HEK293 (cell line): Measurements from ENCODE around the gene UBE2D2.

ENCODE experiments used
- CTCF ChIA-PET: fragments of 350-600 bp; formaldehyde crosslinking; extraction: SDS; loops from one replicate; lab custom pipeline; 2021; ENCODE audit warnings: antibody characterized with exemption; lab: Yijun Ruan, JAX
- POLR2A ChIA-PET: fragments of 300-600 bp; formaldehyde crosslinking; extraction: SDS; loops from one replicate; lab custom pipeline; 2020; ENCODE audit warnings: antibody characterized with exemption, inconsistent platforms; lab: Yijun Ruan, JAX
- H3K27ac ChIP-seq: fragments of 200-500 bp; sonication (Bioruptor generic); 2 replicates; pipeline ENCODE4 v1.5.1; 2014; ENCODE audit warnings: low read depth, low read length, control low read depth, inconsistent platforms; ENCODE audit errors: extremely low read depth
- H3K36me3 ChIP-seq, 2 experiments: fragments of 200-500 bp in 1 of 2; sonication (Bioruptor generic) in 1 of 2; 1 replicate in 1 of 2; 2 replicates in 1 of 2; pipeline ENCODE4 v1.5.1; 2014 to 2017; ENCODE audit warnings: inconsistent platforms in 2 of 2, low read length in 2 of 2; ENCODE audit not compliant: control insufficient read depth in 2 of 2, insufficient read depth in 1 of 2
- H3K4me1 ChIP-seq: fragments of 200-500 bp; sonication (Bioruptor generic); 2 replicates; pipeline ENCODE4 v1.5.1; 2014; ENCODE audit warnings: mild to moderate bottlenecking, low read length, inconsistent platforms; ENCODE audit not compliant: control insufficient read depth, insufficient read depth
- H3K4me3 ChIP-seq: 2 replicates; pipeline ENCODE4 v1.5.1; 2011; ENCODE audit warnings: low read depth, mild to moderate bottlenecking, control low read depth, low read length, moderate library complexity
- H3K9me3 ChIP-seq: fragments of 200-500 bp; sonication (Bioruptor generic); 2 replicates; pipeline ENCODE4 v1.5.1; 2014; ENCODE audit warnings: low read depth, low read length, inconsistent platforms; ENCODE audit not compliant: control insufficient read depth, insufficient read depth
- FEZF1 ChIP-seq: fragments of 450-650 bp; formaldehyde crosslinking; IDR thresholded peaks from 2 replicates; pipeline ENCODE4 v1.5.1; 2016; ENCODE audit warnings: missing biosample characterization, missing genetic modification characterization
- HOXD13 ChIP-seq: sonication (generic); formaldehyde crosslinking; IDR thresholded peaks from 2 replicates; pipeline ENCODE4 v1.8.0; 2022; ENCODE audit warnings: missing genetic modification reagents, borderline replicate concordance
- OSR2 ChIP-seq: fragments of 450-650 bp; formaldehyde crosslinking; IDR thresholded peaks from 2 replicates; pipeline ENCODE4 v1.5.1; 2016; ENCODE audit warnings: missing biosample characterization, missing genetic modification characterization
- PRDM6 ChIP-seq: fragments of 450-650 bp; formaldehyde crosslinking; IDR thresholded peaks from 2 replicates; pipeline ENCODE4 v1.5.1; 2017; ENCODE audit warnings: missing biosample characterization, missing genetic modification characterization
- SCRT2 ChIP-seq: fragments of 450-650 bp; formaldehyde crosslinking; IDR thresholded peaks from 2 replicates; pipeline ENCODE4 v1.5.1; 2016; ENCODE audit warnings: missing biosample characterization, missing genetic modification characterization
- TRIM28 ChIP-seq: IDR thresholded peaks from 2 replicates; pipeline ENCODE4 v1.6.1; 2011; ENCODE audit warnings: low read length, control low read depth, borderline replicate concordance
- ZBTB26 ChIP-seq: fragments of 450-650 bp; formaldehyde crosslinking; optimal IDR thresholded peaks from 2 replicates; pipeline ENCODE3; 2016; ENCODE audit warnings: missing biosample characterization, mild to moderate bottlenecking, missing genetic modification characterization
- ZFP41 ChIP-seq: fragments of 450-650 bp; formaldehyde crosslinking; IDR thresholded peaks from 2 replicates; pipeline ENCODE4 v1.5.1; 2016; ENCODE audit warnings: missing biosample characterization, missing genetic modification characterization, borderline replicate concordance
- ZNF132 ChIP-seq: fragments of 450-650 bp; formaldehyde crosslinking; IDR thresholded peaks from 2 replicates; pipeline ENCODE4 v1.5.1; 2017; ENCODE audit warnings: missing biosample characterization, missing genetic modification characterization, borderline replicate concordance
- ZNF24 ChIP-seq: fragments of 450-650 bp; formaldehyde crosslinking; IDR thresholded peaks from 2 replicates; pipeline ENCODE4 v1.5.1; 2016; ENCODE audit warnings: missing biosample characterization, missing genetic modification characterization
- ZNF292 ChIP-seq: fragments of 450-650 bp; formaldehyde crosslinking; IDR thresholded peaks from 2 replicates; pipeline ENCODE4 v1.5.1; 2016; ENCODE audit warnings: low read depth, missing biosample characterization, missing genetic modification characterization, borderline replicate concordance
- ZNF324 ChIP-seq: fragments of 450-650 bp; formaldehyde crosslinking; IDR thresholded peaks from 2 replicates; pipeline ENCODE4 v1.5.1; 2016; ENCODE audit warnings: missing biosample characterization, missing genetic modification characterization
- ZNF335 ChIP-seq: fragments of 450-650 bp; formaldehyde crosslinking; conservative IDR thresholded peaks from 2 replicates; pipeline ENCODE4 v1.5.1; 2016; ENCODE audit warnings: missing biosample characterization, missing genetic modification characterization
- ZNF426 ChIP-seq: fragments of 450-650 bp; formaldehyde crosslinking; IDR thresholded peaks from 2 replicates; pipeline ENCODE4 v1.5.1; 2017; ENCODE audit warnings: missing biosample characterization, missing genetic modification characterization, mild to moderate bottlenecking, inconsistent platforms, moderate library complexity
- ZNF548 ChIP-seq: fragments of 450-650 bp; formaldehyde crosslinking; IDR thresholded peaks from 2 replicates; pipeline ENCODE4 v1.5.1; 2016; ENCODE audit warnings: missing biosample characterization, missing genetic modification characterization
- ZNF549 ChIP-seq: fragments of 450-650 bp; IDR thresholded peaks from 2 replicates; pipeline ENCODE4 v1.5.1; 2018; ENCODE audit warnings: missing biosample characterization, missing genetic modification characterization, mild to moderate bottlenecking, inconsistent platforms, moderate library complexity
- ZNF558 ChIP-seq: fragments of 450-650 bp; formaldehyde crosslinking; IDR thresholded peaks from 2 replicates; pipeline ENCODE4 v1.5.1; 2016; ENCODE audit warnings: missing biosample characterization, missing genetic modification characterization
- ZNF571 ChIP-seq: fragments of 450-650 bp; formaldehyde crosslinking; IDR thresholded peaks from 2 replicates; pipeline ENCODE4 v1.5.0; 2017; ENCODE audit warnings: missing biosample characterization, missing genetic modification characterization
- ZNF580 ChIP-seq: fragments of 450-650 bp; formaldehyde crosslinking; IDR thresholded peaks from 2 replicates; pipeline ENCODE4 v1.5.1; 2016; ENCODE audit warnings: missing biosample characterization, missing genetic modification characterization
- ZNF707 ChIP-seq: fragments of 450-650 bp; formaldehyde crosslinking; IDR thresholded peaks from 2 replicates; pipeline ENCODE4 v1.5.1; 2016; ENCODE audit warnings: missing biosample characterization, missing genetic modification characterization
- ZNF747 ChIP-seq: fragments of 450-650 bp; formaldehyde crosslinking; IDR thresholded peaks from 2 replicates; pipeline ENCODE4 v1.5.1; 2016; ENCODE audit warnings: missing biosample characterization, missing genetic modification characterization
- ZNF76 ChIP-seq: fragments of 450-650 bp; formaldehyde crosslinking; IDR thresholded peaks from 2 replicates; pipeline ENCODE4; 2016; ENCODE audit warnings: low read depth, missing biosample characterization, missing genetic modification characterization, borderline replicate concordance
- ZNF785 ChIP-seq: fragments of 450-650 bp; formaldehyde crosslinking; IDR thresholded peaks from 2 replicates; pipeline ENCODE4 v1.5.1; 2016; ENCODE audit warnings: missing biosample characterization, missing genetic modification characterization
- ZSCAN18 ChIP-seq: fragments of 450-650 bp; formaldehyde crosslinking; IDR thresholded peaks from 2 replicates; pipeline ENCODE4 v1.5.1; 2016; ENCODE audit warnings: missing biosample characterization, missing genetic modification characterization
- ZSCAN23 ChIP-seq: fragments of 450-650 bp; formaldehyde crosslinking; IDR thresholded peaks from 2 replicates; pipeline ENCODE4 v1.5.1; 2016; ENCODE audit warnings: missing biosample characterization, missing genetic modification characterization
- ZSCAN30 ChIP-seq: fragments of 450-650 bp; IDR thresholded peaks from 2 replicates; pipeline ENCODE4 v1.5.1; 2018; ENCODE audit warnings: missing biosample characterization, mild to moderate bottlenecking, missing genetic modification characterization, moderate library complexity
- TF ChIP-seq, protein P1 (sequence below): IDR thresholded peaks from 2 replicates; pipeline ENCODE4 v1.6.1; 2011; ENCODE audit warnings: mild to moderate bottlenecking, low read depth, low read length, borderline replicate concordance
- TF ChIP-seq, protein P2 (sequence below): fragments of 450-650 bp; IDR thresholded peaks from 2 replicates; pipeline ENCODE4 v1.5.1; 2018; ENCODE audit warnings: missing biosample characterization, mild to moderate bottlenecking, missing genetic modification characterization

UBE2D2 gene

DNA sequence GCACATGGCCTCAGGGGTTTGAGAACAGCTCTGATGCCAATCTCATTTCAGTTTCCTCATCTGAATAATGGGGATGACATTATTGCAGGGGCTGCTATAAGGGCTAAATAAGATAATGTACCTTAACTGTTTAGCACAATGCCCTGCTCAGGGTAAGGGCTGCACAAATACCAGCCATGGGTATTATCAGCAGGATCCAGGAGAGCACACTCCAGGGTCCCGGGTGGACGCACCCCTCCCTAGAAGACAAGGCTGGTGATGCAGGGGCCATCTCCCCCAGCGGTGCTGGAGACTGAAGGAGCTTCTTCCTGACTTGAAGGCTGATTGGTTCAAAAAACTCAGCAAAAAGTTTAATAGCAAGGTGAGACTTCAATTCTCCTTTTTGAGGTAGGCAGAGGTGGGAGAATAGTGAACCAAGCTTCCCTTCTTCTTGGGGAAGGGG is 84.3 kb downstream of the UBE2D2 start:
- TF ChIP-seq ZBTB26 (no peak), HOXD13 (CRISPR knock-in tag) (no peak), PRDM6 (no peak), ZFP41 (no peak), ZNF747 (tag by site-specific recombination) (no peak), ZNF558 (tag by site-specific recombination) (no peak), ZNF132 (tag by site-specific recombination) (no peak), ZNF24 (tag by site-specific recombination) (no peak), FEZF1 (tag by site-specific recombination) (no peak), ZSCAN18 (tag by site-specific recombination) (no peak), ZNF571 (no peak), ZNF785 (tag by site-specific recombination) (no peak), ZNF335 (tag by site-specific recombination) (no peak)
- TF ChIP-seq, protein P1, sequence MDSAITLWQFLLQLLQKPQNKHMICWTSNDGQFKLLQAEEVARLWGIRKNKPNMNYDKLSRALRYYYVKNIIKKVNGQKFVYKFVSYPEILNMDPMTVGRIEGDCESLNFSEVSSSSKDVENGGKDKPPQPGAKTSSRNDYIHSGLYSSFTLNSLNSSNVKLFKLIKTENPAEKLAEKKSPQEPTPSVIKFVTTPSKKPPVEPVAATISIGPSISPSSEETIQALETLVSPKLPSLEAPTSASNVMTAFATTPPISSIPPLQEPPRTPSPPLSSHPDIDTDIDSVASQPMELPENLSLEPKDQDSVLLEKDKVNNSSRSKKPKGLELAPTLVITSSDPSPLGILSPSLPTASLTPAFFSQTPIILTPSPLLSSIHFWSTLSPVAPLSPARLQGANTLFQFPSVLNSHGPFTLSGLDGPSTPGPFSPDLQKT: no peak
- TF ChIP-seq, protein P2, sequence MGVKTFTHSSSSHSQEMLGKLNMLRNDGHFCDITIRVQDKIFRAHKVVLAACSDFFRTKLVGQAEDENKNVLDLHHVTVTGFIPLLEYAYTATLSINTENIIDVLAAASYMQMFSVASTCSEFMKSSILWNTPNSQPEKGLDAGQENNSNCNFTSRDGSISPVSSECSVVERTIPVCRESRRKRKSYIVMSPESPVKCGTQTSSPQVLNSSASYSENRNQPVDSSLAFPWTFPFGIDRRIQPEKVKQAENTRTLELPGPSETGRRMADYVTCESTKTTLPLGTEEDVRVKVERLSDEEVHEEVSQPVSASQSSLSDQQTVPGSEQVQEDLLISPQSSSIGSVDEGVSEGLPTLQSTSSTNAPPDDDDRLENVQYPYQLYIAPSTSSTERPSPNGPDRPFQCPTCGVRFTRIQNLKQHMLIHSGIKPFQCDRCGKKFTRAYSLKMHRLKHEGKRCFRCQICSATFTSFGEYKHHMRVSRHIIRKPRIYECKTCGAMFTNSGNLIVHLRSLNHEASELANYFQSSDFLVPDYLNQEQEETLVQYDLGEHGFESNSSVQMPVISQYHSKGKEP (tag by site-specific recombination): no peak
- Histone ChIP-seq H3K4me3 (no peak overlapping the region), H3K4me1 (peaks cover 11% of the 10 kb centered on the region), H3K36me3 (no peaks in the 10 kb centered on the region), H3K27ac (no peak overlapping the region), H3K9me3 (no peaks in the 10 kb centered on the region)
- POLR2A ChIA-PET: no interaction called here
- CTCF ChIA-PET: interaction anchor here (1.0 to 2.4 kb wide), 4 partner anchors 8 to 121 kb away, joined by 3 to 14 read pairs (median 7); no protein-coding TSS in a partner anchor

GRCh38 chr5:139646111-139646510 is 85.0 kb downstream of the UBE2D2 start:
- Histone ChIP-seq H3K9me3 (no peaks in the 10 kb centered on the region), H3K4me1 (peaks cover 17% of the 10 kb centered on the region), H3K4me3 (no peak overlapping the region), H3K36me3 (no peaks in the 10 kb centered on the region), H3K27ac (no peak overlapping the region)
- ChIA-PET CTCF (interaction anchor here (1.8 kb wide), 1 partner anchor 9 kb away, joined by 7 read pairs; no protein-coding TSS in a partner anchor), POLR2A (interaction anchor here (0.6 kb wide), 1 partner anchor 63 kb away, joined by 3 read pairs; no protein-coding TSS in a partner anchor)
- TF ChIP-seq SCRT2 (no peak), ZNF707 (no peak), OSR2 (tag by site-specific recombination) (no peak), ZNF548 (no peak), ZSCAN30 (tag by site-specific recombination) (no peak), ZNF76 (tag by site-specific recombination) (no peak), ZNF324 (tag by site-specific recombination) (no peak), ZNF292 (no peak), ZNF580 (no peak), ZNF426 (tag by site-specific recombination) (no peak), ZSCAN23 (tag by site-specific recombination) (no peak), ZNF549 (tag by site-specific recombination) (no peak), TRIM28 (no peak)
